ENCODE measurements around the gene JMJD8.

- TF ChIP-seq, protein P1, sequence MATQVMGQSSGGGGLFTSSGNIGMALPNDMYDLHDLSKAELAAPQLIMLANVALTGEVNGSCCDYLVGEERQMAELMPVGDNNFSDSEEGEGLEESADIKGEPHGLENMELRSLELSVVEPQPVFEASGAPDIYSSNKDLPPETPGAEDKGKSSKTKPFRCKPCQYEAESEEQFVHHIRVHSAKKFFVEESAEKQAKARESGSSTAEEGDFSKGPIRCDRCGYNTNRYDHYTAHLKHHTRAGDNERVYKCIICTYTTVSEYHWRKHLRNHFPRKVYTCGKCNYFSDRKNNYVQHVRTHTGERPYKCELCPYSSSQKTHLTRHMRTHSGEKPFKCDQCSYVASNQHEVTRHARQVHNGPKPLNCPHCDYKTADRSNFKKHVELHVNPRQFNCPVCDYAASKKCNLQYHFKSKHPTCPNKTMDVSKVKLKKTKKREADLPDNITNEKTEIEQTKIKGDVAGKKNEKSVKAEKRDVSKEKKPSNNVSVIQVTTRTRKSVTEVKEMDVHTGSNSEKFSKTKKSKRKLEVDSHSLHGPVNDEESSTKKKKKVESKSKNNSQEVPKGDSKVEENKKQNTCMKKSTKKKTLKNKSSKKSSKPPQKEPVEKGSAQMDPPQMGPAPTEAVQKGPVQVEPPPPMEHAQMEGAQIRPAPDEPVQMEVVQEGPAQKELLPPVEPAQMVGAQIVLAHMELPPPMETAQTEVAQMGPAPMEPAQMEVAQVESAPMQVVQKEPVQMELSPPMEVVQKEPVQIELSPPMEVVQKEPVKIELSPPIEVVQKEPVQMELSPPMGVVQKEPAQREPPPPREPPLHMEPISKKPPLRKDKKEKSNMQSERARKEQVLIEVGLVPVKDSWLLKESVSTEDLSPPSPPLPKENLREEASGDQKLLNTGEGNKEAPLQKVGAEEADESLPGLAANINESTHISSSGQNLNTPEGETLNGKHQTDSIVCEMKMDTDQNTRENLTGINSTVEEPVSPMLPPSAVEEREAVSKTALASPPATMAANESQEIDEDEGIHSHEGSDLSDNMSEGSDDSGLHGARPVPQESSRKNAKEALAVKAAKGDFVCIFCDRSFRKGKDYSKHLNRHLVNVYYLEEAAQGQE (IDR thresholded peaks at IDR 0.05; ENCODE audit: insufficient read depth in 1 of 2, low read depth in 2 of 2, low read length in 2 of 2) = no peak
- TF ChIP-seq SIN3A (IDR thresholded peaks at IDR 0.05; ENCODE audit: borderline replicate concordance, insufficient read depth, low read length) = no peak
- TF ChIP-seq POLR2AphosphoS5 (IDR thresholded peaks at IDR 0.05; ENCODE audit: low read depth, low read length) = no peak
Measured at GRCh38 chr16:714558-715476, 30.7 kb upstream of the JMJD8 start, which contains the start of gene METRN.

All from PFSK-1 (cell line).